ENCODE results near the gene KDM4B. TPM values are rescaled to one million over a fixed set of nuclear protein-coding genes. Genes with fewer than 3 reads are reported as not detected.

The KDM4B gene
- total RNA-seq, 1 experiment from 2014 or later, result 43.7 TPM

DNA sequence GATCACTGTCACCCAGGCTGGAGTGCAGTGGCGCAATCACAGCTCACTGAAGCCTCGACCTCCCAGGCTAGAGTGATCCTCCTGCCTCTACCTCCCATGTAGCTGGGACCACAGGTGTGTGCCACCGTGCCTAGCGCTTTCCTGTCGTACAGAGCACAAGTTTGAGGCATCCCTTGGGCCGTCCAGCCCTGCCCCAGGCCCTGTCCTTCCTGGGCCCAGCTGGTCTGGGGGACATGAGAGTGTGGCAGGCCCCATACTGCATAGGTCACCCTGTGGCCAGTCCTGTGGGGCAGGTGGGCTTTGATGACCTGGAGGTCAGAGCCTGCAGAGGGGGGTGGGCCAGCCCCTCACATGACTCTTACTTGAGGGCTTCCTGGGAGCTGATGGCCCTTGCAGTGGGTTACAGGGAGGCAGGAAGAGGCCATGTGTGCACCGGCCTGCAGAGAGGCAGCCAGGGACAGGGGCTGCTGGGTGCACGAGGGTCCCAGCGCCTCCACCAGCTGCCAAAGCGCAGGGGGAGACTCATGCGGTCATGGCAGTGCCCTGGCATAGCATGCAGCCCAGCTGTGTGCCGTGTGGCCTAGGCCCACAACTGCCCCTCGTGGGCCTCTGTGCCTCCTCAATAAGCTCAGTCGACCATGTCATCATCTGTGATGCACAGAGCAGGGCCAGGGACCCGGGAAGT lies 61.4 kb downstream of the KDM4B start:
- no peaks in the 10 kb centered on the region for H3K9me3 ChIP-seq (ENCODE audit: control insufficient read depth, low read depth, low read length)
- no peaks in the 10 kb centered on the region for H3K23me2 ChIP-seq (ENCODE audit: insufficient read length, low read depth, low read length, poor library complexity, severe bottlenecking)
- no peak overlapping the region for H3T11ph ChIP-seq (ENCODE audit: low read length)
- no peaks in the 10 kb centered on the region for H3K4me1 ChIP-seq (ENCODE audit: insufficient read depth, low read length)
- TF ChIP-seq, protein P1, sequence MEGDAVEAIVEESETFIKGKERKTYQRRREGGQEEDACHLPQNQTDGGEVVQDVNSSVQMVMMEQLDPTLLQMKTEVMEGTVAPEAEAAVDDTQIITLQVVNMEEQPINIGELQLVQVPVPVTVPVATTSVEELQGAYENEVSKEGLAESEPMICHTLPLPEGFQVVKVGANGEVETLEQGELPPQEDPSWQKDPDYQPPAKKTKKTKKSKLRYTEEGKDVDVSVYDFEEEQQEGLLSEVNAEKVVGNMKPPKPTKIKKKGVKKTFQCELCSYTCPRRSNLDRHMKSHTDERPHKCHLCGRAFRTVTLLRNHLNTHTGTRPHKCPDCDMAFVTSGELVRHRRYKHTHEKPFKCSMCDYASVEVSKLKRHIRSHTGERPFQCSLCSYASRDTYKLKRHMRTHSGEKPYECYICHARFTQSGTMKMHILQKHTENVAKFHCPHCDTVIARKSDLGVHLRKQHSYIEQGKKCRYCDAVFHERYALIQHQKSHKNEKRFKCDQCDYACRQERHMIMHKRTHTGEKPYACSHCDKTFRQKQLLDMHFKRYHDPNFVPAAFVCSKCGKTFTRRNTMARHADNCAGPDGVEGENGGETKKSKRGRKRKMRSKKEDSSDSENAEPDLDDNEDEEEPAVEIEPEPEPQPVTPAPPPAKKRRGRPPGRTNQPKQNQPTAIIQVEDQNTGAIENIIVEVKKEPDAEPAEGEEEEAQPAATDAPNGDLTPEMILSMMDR (conservative IDR thresholded peaks at IDR 0.05), result no peak
- no peak overlapping the region for H3K56ac ChIP-seq (ENCODE audit: insufficient read length, low read depth, low read length)
- H3K18ac ChIP-seq (ENCODE audit: insufficient read length, low read depth, low read length), result no peak overlapping the region
- Mint-ChIP-seq H3K9me3 (no peaks in the 10 kb centered on the region), H3K36me3 (ENCODE audit: insufficient read depth in 1 of 3, low read depth in 3 of 3) (peaks cover 5 to 24% (median 18%) of the 10 kb centered on the region in 3 experiments), H3K4me1 (peaks cover 3 to 12% of the 10 kb centered on the region in 2 experiments; a peak in 3 of 4 replicates), H3K27me3 (ENCODE audit: low read depth) (no peaks in the 10 kb centered on the region; the same call in 1 of the 2 replicates), H3K27ac (no peak overlapping the region), H3K4me3 (no peak overlapping the region)
- no peak overlapping the region for H2AK5ac ChIP-seq (ENCODE audit: insufficient read length, low read length)
- no peaks in the 10 kb centered on the region for H4K20me1 ChIP-seq (ENCODE audit: control insufficient read depth, insufficient read depth, insufficient read length)
- H3K4me2 ChIP-seq (ENCODE audit: insufficient read depth, insufficient read length, low read length), result no peak overlapping the region
- H4K8ac ChIP-seq (replicated peaks; ENCODE audit: insufficient read length, low read depth, low read length), result no peak overlapping the region
- no peak overlapping the region for H3K9ac ChIP-seq (ENCODE audit: extremely low read depth, insufficient read length, low read length)
- no peak overlapping the region for H3K23ac ChIP-seq (ENCODE audit: insufficient read length, low read depth, low read length)
- H2BK12ac ChIP-seq (ENCODE audit: insufficient read length, low read depth, low read length), result no peak overlapping the region
- H3K79me1 ChIP-seq (ENCODE audit: insufficient read depth, low read depth, low read length, poor library complexity, severe bottlenecking), result no peaks in the 10 kb centered on the region
- no peak overlapping the region for H4K5ac ChIP-seq (ENCODE audit: insufficient read length, low read depth, low read length)
- H2BK15ac ChIP-seq (ENCODE audit: low read depth, low read length), result no peak overlapping the region
- H2BK5ac ChIP-seq (ENCODE audit: insufficient read length, low read length), result no peak overlapping the region
- H2BK120ac ChIP-seq (ENCODE audit: low read depth, low read length, poor library complexity, severe bottlenecking), result no peak overlapping the region
- H3K14ac ChIP-seq (ENCODE audit: insufficient read depth, low read length), result no peak overlapping the region
- no peaks in the 10 kb centered on the region for H3K27me3 ChIP-seq (ENCODE audit: insufficient read depth, low read length)
- no peak overlapping the region for H3K4ac ChIP-seq (ENCODE audit: low read depth, low read length)
- no peak overlapping the region for H4K91ac ChIP-seq (ENCODE audit: insufficient read length, low read depth, low read length)
- WGBS (ENCODE audit: extremely low coverage, insufficient read length, low lambda C conversion rate), result no CpG with 5 or more reads among the region's 15 CpGs
- no peak overlapping the region for H3K27ac ChIP-seq (ENCODE audit: insufficient read length, low read depth, low read length)
- no peak overlapping the region for H2BK20ac ChIP-seq (ENCODE audit: low read depth, low read length, poor library complexity, severe bottlenecking)
- no peak for DNase-seq
- no peak overlapping the region for H2AFZ ChIP-seq (ENCODE audit: low read length)
- no peaks in the 10 kb centered on the region for H3K79me2 ChIP-seq (ENCODE audit: insufficient read depth, low read length)
